GM23338 (cell line): ENCODE results near the gene CDH15. TPM values are rescaled to one million over a fixed set of nuclear protein-coding genes. Genes with fewer than 3 reads are reported as not detected.

Experiments
- ATAC-seq: fragments of 200-7000 bp; cut with Tn5 transposase; 3 replicates; pipeline ENCODE4 v1.9.1; 2020
- DNase-seq: peaks from one replicate; pipeline ENCODE4 v3.0.0-alpha.2; 2015; ENCODE audit warnings: low spot score
- H2AFZ ChIP-seq: fragments of 200-600 bp; sonication (generic); 2 replicates; pipeline ENCODE4 v1.8.0; 2016; ENCODE audit warnings: antibody characterized with exemption, mild to moderate bottlenecking, moderate library complexity
- H3F3A ChIP-seq: fragments of 200-600 bp; sonication (generic); replicated peaks from 2 replicates; pipeline ENCODE4 v1.8.0; 2017; ENCODE audit warnings: antibody characterized with exemption, mixed run types, low read depth
- H3K27ac ChIP-seq: fragments of 200-600 bp; sonication (generic); 2 replicates; pipeline ENCODE4 v1.6.1; 2016; ENCODE audit warnings: low read depth
- H3K27me3 ChIP-seq: fragments of 200-600 bp; sonication (generic); 2 replicates; pipeline ENCODE4 v1.8.0; 2016; ENCODE audit warnings: mild to moderate bottlenecking, mixed run types, moderate library complexity; ENCODE audit not compliant: insufficient read depth
- H3K36me3 ChIP-seq: fragments of 200-600 bp; sonication (generic); 2 replicates; pipeline ENCODE4 v1.8.0; 2016; ENCODE audit warnings: mild to moderate bottlenecking; ENCODE audit not compliant: insufficient read depth
- H3K4me1 ChIP-seq: fragments of 200-600 bp; sonication (generic); 2 replicates; pipeline ENCODE4 v1.8.0; 2016; ENCODE audit warnings: mild to moderate bottlenecking, moderate library complexity; ENCODE audit not compliant: insufficient read depth
- H3K4me2 ChIP-seq: fragments of 200-600 bp; sonication (generic); 2 replicates; pipeline ENCODE4 v1.7.1; 2017; ENCODE audit warnings: mixed run types
- H3K4me3 ChIP-seq: fragments of 200-600 bp; sonication (generic); 2 replicates; pipeline ENCODE4 v1.6.1; 2016; ENCODE audit warnings: mixed run types
- H3K79me2 ChIP-seq: fragments of 200-600 bp; sonication (generic); replicated peaks from 2 replicates; pipeline ENCODE4 v1.8.0; 2017; ENCODE audit warnings: mild to moderate bottlenecking; ENCODE audit not compliant: insufficient read depth
- H3K9me2 ChIP-seq: fragments of 200-600 bp; sonication (generic); 2 replicates; pipeline ENCODE4 v1.8.0; 2017; ENCODE audit not compliant: insufficient read depth
- H4K20me1 ChIP-seq: fragments of 200-600 bp; sonication (generic); replicated peaks from 2 replicates; pipeline ENCODE4 v1.8.0; 2017; ENCODE audit warnings: mild to moderate bottlenecking; ENCODE audit not compliant: insufficient read depth
- H3K27ac Mint-ChIP-seq: 2 replicates; pipeline ENCODE4 v1.8.0; 2020; ENCODE audit warnings: inconsistent platforms, mild to moderate bottlenecking, moderate library complexity, mixed read lengths
- H3K27me3 Mint-ChIP-seq: 3 replicates; pipeline ENCODE4 v1.8.0; 2022; ENCODE audit warnings: low read depth, mild to moderate bottlenecking, moderate library complexity, mixed read lengths, inconsistent platforms; ENCODE audit not compliant: insufficient read depth, poor library complexity
- H3K36me3 Mint-ChIP-seq: 3 replicates; pipeline ENCODE4 v1.8.0; 2021; ENCODE audit warnings: low read depth, mild to moderate bottlenecking, inconsistent platforms, moderate library complexity, mixed read lengths
- H3K4me1 Mint-ChIP-seq: 3 replicates; pipeline ENCODE4 v1.8.0; 2020; ENCODE audit warnings: mild to moderate bottlenecking, inconsistent platforms, mixed read lengths
- H3K4me3 Mint-ChIP-seq: 3 replicates; pipeline ENCODE4 v1.8.0; 2021; ENCODE audit warnings: moderate library complexity, mild to moderate bottlenecking, inconsistent platforms, mixed read lengths
- H3K9me3 Mint-ChIP-seq: 3 replicates; pipeline ENCODE4 v1.8.0; 2020; ENCODE audit warnings: moderate library complexity, mild to moderate bottlenecking, inconsistent platforms, mixed read lengths
- CREB1 ChIP-seq: fragments of 250-450 bp; sonication (Bioruptor Pico); IDR thresholded peaks from 2 replicates; pipeline ENCODE4 v1.5.0; 2020; ENCODE audit warnings: low read depth, mild to moderate bottlenecking, moderate library complexity
- EZH2 ChIP-seq: fragments of 200-600 bp; sonication (generic); IDR thresholded peaks from one replicate; pipeline ENCODE4 v1.8.0; 2017; ENCODE audit warnings: antibody characterized with exemption, mild to moderate bottlenecking, low read depth; ENCODE audit not compliant: unreplicated experiment
- EZH2phosphoT487 ChIP-seq: fragments of 200-600 bp; sonication (generic); IDR thresholded peaks from one replicate; pipeline ENCODE4 v1.8.1; 2018; ENCODE audit warnings: antibody characterized with exemption; ENCODE audit not compliant: unreplicated experiment
- JUNB ChIP-seq: IDR thresholded peaks from one replicate; pipeline ENCODE4 v1.6.1; 2016; ENCODE audit warnings: antibody characterized with exemption; ENCODE audit not compliant: unreplicated experiment
- NANOG ChIP-seq: IDR thresholded peaks from 2 replicates; pipeline ENCODE4 v1.6.1; 2016; ENCODE audit warnings: antibody characterized with exemption, borderline replicate concordance
- POLR2AphosphoS5 ChIP-seq: IDR thresholded peaks from 2 replicates; pipeline ENCODE4 v1.6.1; 2016; ENCODE audit warnings: antibody characterized with exemption, low read depth
- STAT1 ChIP-seq: IDR thresholded peaks from one replicate; pipeline ENCODE4 v1.6.1; 2016; ENCODE audit warnings: antibody characterized with exemption; ENCODE audit not compliant: unreplicated experiment
- ZNF114 ChIP-seq: fragments of 250-450 bp; sonication (Bioruptor Pico); IDR thresholded peaks from 2 replicates; pipeline ENCODE4 v1.5.0; 2020; ENCODE audit warnings: mild to moderate bottlenecking, moderate library complexity
- ZNF331 ChIP-seq: fragments of 250-450 bp; sonication (Bioruptor Pico); IDR thresholded peaks from 2 replicates; pipeline ENCODE4 v1.5.0; 2020; ENCODE audit warnings: low read depth, mild to moderate bottlenecking, moderate library complexity
- polyA plus RNA-seq: library from polyadenylated mRNA; unstranded; fragments of >200 nt; fragmentation: Nextera tagmentation; extraction: Ambion mirVana; gene quantifications from 2 replicates; pipeline ENCODE4 v1.2.1, GENCODE V29; 2016
- total RNA-seq: library from RNA; depleted of rRNA; stranded (reverse); fragments of >200 nt; shearing (Covaris generic); gene quantifications from 2 replicates; pipeline ENCODE4 v1.2.3, GENCODE V29; 2014
- TF ChIP-seq, protein P1 (sequence below): IDR thresholded peaks from 2 replicates; pipeline ENCODE4 v1.6.1; 2016; ENCODE audit warnings: antibody characterized with exemption
- TF ChIP-seq, protein P2 (sequence below): fragments of 250-450 bp; sonication (Bioruptor Pico); IDR thresholded peaks from 2 replicates; pipeline ENCODE4 v1.5.0; 2020; ENCODE audit warnings: mild to moderate bottlenecking, moderate library complexity
- TF ChIP-seq, protein P3 (sequence below): IDR thresholded peaks from one replicate; pipeline ENCODE4 v1.6.1; 2018; ENCODE audit warnings: antibody characterized with exemption; ENCODE audit not compliant: unreplicated experiment
- TF ChIP-seq, protein P4 (sequence below), 2 experiments: fragments of 200-600 bp in 1 of 2; sonication (generic) in 1 of 2; conservative IDR thresholded peaks; 2 replicates each; pipeline versions ENCODE4 v1.5.1 to v1.6.1; 2016 to 2017; ENCODE audit warnings: antibody characterized with exemption in 2 of 2, low read depth in 2 of 2, mild to moderate bottlenecking in 2 of 2, moderate library complexity in 1 of 2

The CDH15 gene
- total and polyA plus RNA-seq, 2 experiments from 2014 or later = 0.61 to 1.0 TPM

DNA sequence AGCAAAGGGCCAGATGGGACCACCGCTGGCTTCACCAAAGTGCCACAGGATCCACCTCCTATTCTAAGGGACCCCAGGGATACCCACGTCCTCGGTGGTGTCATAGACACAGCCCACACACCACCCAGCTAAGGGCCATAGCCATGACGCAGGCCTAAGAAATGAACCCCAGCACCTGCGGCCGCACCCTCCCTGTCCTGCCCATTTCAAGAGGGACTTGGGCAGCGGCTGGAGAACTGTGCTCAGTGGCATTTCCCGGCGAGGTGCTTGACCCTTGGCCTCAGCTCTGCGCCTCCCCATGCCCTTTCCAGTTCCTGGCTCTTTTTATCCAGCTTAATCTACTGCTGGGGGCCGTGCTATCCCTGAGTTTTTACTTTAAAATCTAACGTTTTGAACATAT, 73.2 kb downstream of the CDH15 start:
- TF ChIP-seq ZNF331 = no peak
- TF ChIP-seq, protein P1, sequence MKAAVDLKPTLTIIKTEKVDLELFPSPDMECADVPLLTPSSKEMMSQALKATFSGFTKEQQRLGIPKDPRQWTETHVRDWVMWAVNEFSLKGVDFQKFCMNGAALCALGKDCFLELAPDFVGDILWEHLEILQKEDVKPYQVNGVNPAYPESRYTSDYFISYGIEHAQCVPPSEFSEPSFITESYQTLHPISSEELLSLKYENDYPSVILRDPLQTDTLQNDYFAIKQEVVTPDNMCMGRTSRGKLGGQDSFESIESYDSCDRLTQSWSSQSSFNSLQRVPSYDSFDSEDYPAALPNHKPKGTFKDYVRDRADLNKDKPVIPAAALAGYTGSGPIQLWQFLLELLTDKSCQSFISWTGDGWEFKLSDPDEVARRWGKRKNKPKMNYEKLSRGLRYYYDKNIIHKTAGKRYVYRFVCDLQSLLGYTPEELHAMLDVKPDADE = no peak
- TF ChIP-seq, protein P2, sequence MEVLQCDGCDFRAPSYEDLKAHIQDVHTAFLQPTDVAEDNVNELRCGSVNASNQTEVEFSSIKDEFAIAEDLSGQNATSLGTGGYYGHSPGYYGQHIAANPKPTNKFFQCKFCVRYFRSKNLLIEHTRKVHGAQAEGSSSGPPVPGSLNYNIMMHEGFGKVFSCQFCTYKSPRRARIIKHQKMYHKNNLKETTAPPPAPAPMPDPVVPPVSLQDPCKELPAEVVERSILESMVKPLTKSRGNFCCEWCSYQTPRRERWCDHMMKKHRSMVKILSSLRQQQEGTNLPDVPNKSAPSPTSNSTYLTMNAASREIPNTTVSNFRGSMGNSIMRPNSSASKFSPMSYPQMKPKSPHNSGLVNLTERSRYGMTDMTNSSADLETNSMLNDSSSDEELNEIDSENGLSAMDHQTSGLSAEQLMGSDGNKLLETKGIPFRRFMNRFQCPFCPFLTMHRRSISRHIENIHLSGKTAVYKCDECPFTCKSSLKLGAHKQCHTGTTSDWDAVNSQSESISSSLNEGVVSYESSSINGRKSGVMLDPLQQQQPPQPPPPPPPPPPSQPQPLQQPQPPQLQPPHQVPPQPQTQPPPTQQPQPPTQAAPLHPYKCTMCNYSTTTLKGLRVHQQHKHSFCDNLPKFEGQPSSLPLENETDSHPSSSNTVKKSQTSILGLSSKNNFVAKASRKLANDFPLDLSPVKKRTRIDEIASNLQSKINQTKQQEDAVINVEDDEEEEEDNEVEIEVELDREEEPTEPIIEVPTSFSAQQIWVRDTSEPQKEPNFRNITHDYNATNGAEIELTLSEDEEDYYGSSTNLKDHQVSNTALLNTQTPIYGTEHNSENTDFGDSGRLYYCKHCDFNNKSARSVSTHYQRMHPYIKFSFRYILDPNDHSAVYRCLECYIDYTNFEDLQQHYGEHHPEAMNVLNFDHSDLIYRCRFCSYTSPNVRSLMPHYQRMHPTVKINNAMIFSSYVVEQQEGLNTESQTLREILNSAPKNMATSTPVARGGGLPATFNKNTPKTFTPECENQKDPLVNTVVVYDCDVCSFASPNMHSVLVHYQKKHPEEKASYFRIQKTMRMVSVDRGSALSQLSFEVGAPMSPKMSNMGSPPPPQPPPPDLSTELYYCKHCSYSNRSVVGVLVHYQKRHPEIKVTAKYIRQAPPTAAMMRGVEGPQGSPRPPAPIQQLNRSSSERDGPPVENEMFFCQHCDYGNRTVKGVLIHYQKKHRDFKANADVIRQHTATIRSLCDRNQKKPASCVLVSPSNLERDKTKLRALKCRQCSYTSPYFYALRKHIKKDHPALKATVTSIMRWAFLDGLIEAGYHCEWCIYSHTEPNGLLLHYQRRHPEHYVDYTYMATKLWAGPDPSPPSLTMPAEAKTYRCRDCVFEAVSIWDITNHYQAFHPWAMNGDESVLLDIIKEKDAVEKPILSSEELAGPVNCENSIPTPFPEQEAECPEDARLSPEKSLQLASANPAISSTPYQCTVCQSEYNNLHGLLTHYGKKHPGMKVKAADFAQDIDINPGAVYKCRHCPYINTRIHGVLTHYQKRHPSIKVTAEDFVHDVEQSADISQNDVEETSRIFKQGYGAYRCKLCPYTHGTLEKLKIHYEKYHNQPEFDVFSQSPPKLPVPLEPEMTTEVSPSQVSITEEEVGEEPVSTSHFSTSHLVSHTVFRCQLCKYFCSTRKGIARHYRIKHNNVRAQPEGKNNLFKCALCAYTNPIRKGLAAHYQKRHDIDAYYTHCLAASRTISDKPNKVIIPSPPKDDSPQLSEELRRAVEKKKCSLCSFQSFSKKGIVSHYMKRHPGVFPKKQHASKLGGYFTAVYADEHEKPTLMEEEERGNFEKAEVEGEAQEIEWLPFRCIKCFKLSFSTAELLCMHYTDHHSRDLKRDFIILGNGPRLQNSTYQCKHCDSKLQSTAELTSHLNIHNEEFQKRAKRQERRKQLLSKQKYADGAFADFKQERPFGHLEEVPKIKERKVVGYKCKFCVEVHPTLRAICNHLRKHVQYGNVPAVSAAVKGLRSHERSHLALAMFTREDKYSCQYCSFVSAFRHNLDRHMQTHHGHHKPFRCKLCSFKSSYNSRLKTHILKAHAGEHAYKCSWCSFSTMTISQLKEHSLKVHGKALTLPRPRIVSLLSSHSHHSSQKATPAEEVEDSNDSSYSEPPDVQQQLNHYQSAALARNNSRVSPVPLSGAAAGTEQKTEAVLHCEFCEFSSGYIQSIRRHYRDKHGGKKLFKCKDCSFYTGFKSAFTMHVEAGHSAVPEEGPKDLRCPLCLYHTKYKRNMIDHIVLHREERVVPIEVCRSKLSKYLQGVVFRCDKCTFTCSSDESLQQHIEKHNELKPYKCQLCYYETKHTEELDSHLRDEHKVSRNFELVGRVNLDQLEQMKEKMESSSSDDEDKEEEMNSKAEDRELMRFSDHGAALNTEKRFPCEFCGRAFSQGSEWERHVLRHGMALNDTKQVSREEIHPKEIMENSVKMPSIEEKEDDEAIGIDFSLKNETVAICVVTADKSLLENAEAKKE = no peak
- no peak for TF ChIP-seq STAT1
- TF ChIP-seq, protein P3, sequence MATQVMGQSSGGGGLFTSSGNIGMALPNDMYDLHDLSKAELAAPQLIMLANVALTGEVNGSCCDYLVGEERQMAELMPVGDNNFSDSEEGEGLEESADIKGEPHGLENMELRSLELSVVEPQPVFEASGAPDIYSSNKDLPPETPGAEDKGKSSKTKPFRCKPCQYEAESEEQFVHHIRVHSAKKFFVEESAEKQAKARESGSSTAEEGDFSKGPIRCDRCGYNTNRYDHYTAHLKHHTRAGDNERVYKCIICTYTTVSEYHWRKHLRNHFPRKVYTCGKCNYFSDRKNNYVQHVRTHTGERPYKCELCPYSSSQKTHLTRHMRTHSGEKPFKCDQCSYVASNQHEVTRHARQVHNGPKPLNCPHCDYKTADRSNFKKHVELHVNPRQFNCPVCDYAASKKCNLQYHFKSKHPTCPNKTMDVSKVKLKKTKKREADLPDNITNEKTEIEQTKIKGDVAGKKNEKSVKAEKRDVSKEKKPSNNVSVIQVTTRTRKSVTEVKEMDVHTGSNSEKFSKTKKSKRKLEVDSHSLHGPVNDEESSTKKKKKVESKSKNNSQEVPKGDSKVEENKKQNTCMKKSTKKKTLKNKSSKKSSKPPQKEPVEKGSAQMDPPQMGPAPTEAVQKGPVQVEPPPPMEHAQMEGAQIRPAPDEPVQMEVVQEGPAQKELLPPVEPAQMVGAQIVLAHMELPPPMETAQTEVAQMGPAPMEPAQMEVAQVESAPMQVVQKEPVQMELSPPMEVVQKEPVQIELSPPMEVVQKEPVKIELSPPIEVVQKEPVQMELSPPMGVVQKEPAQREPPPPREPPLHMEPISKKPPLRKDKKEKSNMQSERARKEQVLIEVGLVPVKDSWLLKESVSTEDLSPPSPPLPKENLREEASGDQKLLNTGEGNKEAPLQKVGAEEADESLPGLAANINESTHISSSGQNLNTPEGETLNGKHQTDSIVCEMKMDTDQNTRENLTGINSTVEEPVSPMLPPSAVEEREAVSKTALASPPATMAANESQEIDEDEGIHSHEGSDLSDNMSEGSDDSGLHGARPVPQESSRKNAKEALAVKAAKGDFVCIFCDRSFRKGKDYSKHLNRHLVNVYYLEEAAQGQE = no peak
- no peak for TF ChIP-seq JUNB
- TF ChIP-seq, protein P4, sequence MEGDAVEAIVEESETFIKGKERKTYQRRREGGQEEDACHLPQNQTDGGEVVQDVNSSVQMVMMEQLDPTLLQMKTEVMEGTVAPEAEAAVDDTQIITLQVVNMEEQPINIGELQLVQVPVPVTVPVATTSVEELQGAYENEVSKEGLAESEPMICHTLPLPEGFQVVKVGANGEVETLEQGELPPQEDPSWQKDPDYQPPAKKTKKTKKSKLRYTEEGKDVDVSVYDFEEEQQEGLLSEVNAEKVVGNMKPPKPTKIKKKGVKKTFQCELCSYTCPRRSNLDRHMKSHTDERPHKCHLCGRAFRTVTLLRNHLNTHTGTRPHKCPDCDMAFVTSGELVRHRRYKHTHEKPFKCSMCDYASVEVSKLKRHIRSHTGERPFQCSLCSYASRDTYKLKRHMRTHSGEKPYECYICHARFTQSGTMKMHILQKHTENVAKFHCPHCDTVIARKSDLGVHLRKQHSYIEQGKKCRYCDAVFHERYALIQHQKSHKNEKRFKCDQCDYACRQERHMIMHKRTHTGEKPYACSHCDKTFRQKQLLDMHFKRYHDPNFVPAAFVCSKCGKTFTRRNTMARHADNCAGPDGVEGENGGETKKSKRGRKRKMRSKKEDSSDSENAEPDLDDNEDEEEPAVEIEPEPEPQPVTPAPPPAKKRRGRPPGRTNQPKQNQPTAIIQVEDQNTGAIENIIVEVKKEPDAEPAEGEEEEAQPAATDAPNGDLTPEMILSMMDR (conservative IDR thresholded peaks at IDR 0.05; ENCODE audit: low read depth in 2 of 2) = no peak
- no peak for TF ChIP-seq ZNF114 (CRISPR knock-in tag)
- TF ChIP-seq NANOG = no peak
- TF ChIP-seq EZH2phosphoT487 = no peak
- no peak for TF ChIP-seq CREB1 (CRISPR knock-in tag)
- TF ChIP-seq EZH2 = no peak
- no peak for TF ChIP-seq POLR2AphosphoS5
- peaks cover 6% of the 10 kb centered on the region for H3K9me2 ChIP-seq
- H3K27me3 ChIP-seq = peaks cover 11% of the 10 kb centered on the region; the same call in 1 of the 2 replicates
- H3F3A ChIP-seq = peaks cover 10% of the 10 kb centered on the region
- H2AFZ ChIP-seq = no peak overlapping the region
- Mint-ChIP-seq H3K27ac (no peak overlapping the region), H3K36me3 (peaks cover 4% of the 10 kb centered on the region; the same call in 2 of the 3 replicates), H3K4me3 (no peak overlapping the region), H3K9me3 (peaks cover 9% of the 10 kb centered on the region), H3K4me1 (peaks cover 6% of the 10 kb centered on the region; the same call in 1 of the 3 replicates), H3K27me3 (peaks cover 19% of the 10 kb centered on the region)
- no peaks in the 10 kb centered on the region; the same call in 1 of the 2 replicates for H3K4me1 ChIP-seq
- H4K20me1 ChIP-seq = no peaks in the 10 kb centered on the region
- H3K79me2 ChIP-seq = no peaks in the 10 kb centered on the region
- no peak overlapping the region for H3K27ac ChIP-seq
- H3K4me2 ChIP-seq = no peak overlapping the region
- H3K4me3 ChIP-seq = no peak overlapping the region
- ATAC-seq = no peak
- no peaks in the 10 kb centered on the region for H3K36me3 ChIP-seq
- DNase-seq = no peak
